Neural cell (in vitro differentiated cells): ENCODE results near the gene ANXA1.

ENCODE experiments used
- CTCF ChIP-seq: fragments of 450-650 bp; IDR thresholded peaks from 2 replicates; pipeline ENCODE4 v1.5.1; 2014; ENCODE audit warnings: antibody characterized with exemption, mild to moderate bottlenecking, moderate library complexity; ENCODE audit not compliant: poor library complexity, severe bottlenecking
- EP300 ChIP-seq: fragments of 450-650 bp; conservative IDR thresholded peaks from 2 replicates; pipeline ENCODE4 v1.6.1; 2014; ENCODE audit warnings: antibody characterized with exemption, mild to moderate bottlenecking, moderate library complexity; ENCODE audit not compliant: poor library complexity, severe bottlenecking
- POLR2AphosphoS5 ChIP-seq: IDR thresholded peaks from 2 replicates; pipeline ENCODE4 v1.6.1; 2012
- RAD21 ChIP-seq: fragments of 450-650 bp; conservative IDR thresholded peaks from 2 replicates; pipeline ENCODE4 v1.6.1; 2014; ENCODE audit warnings: antibody characterized with exemption, mild to moderate bottlenecking, moderate library complexity
- REST ChIP-seq: IDR thresholded peaks from 2 replicates; pipeline ENCODE4 v1.6.1; 2012; ENCODE audit warnings: borderline replicate concordance

- TF ChIP-seq POLR2AphosphoS5 (no peak), CTCF (no peak), RAD21 (no peak), EP300 (no peak), REST (no peak)
Observed at GRCh38 chr9:73160868-73161267, 9.2 kb downstream of the ANXA1 start.
